ENCODE data around the gene C1orf174. TPM values are rescaled to one million over a fixed set of nuclear protein-coding genes. Genes with fewer than 3 reads are reported as not detected.

Gene C1orf174
- total and polyA plus RNA-seq, 2 of the 13 experiments (the other 11 are each of a cell fraction or from before 2014, with no cell fraction given), result 21.6 to 31.4 TPM

- no peak for TF ChIP-seq ZKSCAN1 (IDR thresholded peaks at IDR 0.05; ENCODE audit: low read length)
- TF ChIP-seq NCOA5 (CRISPR knock-in tag; IDR thresholded peaks at IDR 0.05), result no peak
- no peak for TF ChIP-seq ZKSCAN5 (CRISPR knock-in tag; IDR thresholded peaks at IDR 0.05)
Observed at GRCh38 chr1:3876716-3877115, 23.4 kb downstream of the C1orf174 start (continued).

- Histone ChIP-seq H3K27me3 (ENCODE audit: control insufficient read depth in 1 of 2, insufficient read depth in 2 of 2, low read length in 2 of 2) (no peaks in the 10 kb centered on the region), H3K9ac (ENCODE audit: insufficient read depth, low read depth, low read length) (no peak overlapping the region), H3K36me3 (replicated peaks in 1 of 2; ENCODE audit: control insufficient read depth in 1 of 2, insufficient read depth in 2 of 2, low read length in 2 of 2) (peaks cover 7 to 14% of the 10 kb centered on the region in 2 experiments; a peak in 4 of 5 replicates), H3K9me3 (ENCODE audit: low read length) (peaks cover 15% of the 10 kb centered on the region), H3K4me1 (ENCODE audit: insufficient read depth, low read length) (no peaks in the 10 kb centered on the region), H2AFZ (ENCODE audit: low read length) (no peak overlapping the region), H3K27ac (ENCODE audit: extremely low read length, insufficient read depth, low read length) (no peak overlapping the region), H3K4me3 (replicated peaks in 1 of 3; ENCODE audit: insufficient read depth in 1 of 3, low read depth in 2 of 3, low read length in 3 of 3) (no peak overlapping the region), H3K79me2 (ENCODE audit: insufficient read depth, low read length) (no peaks in the 10 kb centered on the region), H4K20me1 (ENCODE audit: insufficient read depth, low read length) (no peaks in the 10 kb centered on the region), H3K4me2 (ENCODE audit: low read depth, low read length) (no peak overlapping the region)
- intact Hi-C loops (cut with micrococcal nuclease; ENCODE audit: unreplicated experiment), result no loop called here
- TF ChIP-seq ZFP36L1 (CRISPR knock-in tag; IDR thresholded peaks at IDR 0.05) (no peak), HNRNPK (IDR thresholded peaks at IDR 0.05; ENCODE audit: low read depth, low read length, poor library complexity, severe bottlenecking) (no peak), KDM3A (CRISPR knock-in tag; IDR thresholded peaks at IDR 0.05; ENCODE audit: low read depth) (no peak), ZBTB14 (CRISPR knock-in tag; IDR thresholded peaks at IDR 0.05) (no peak), TARDBP (CRISPR knock-in tag; IDR thresholded peaks at IDR 0.05) (no peak), NFIC (IDR thresholded peaks at IDR 0.05; ENCODE audit: low read length) (no peak), PHB2 (IDR thresholded peaks at IDR 0.05; ENCODE audit: partially characterized antibody) (no peak), SP2 (CRISPR knock-in tag; IDR thresholded peaks at IDR 0.05) (no peak)
- no TSS peak for BruUV-seq (replicated peaks)
- ATAC-seq, result no peak
- in situ Hi-C loops (cut with HindIII; ENCODE audit: extremely low pct_ligation_motif_present, low pct_unique_long_range_greater_than_20kb), result no loop called here
- FAIRE-seq, result no peak
- ChIA-PET POLR2A (no interaction called here), CTCF (ENCODE audit: low intra/inter-chr PET ratio, low total read pairs) (no interaction called here)
- 99% methylated on average over 23 of the region's 23 CpGs for WGBS (ENCODE audit: low lambda C conversion rate)
- DNase-seq (ENCODE audit: low spot score), result no peak
Observed at GRCh38 chr1:3874736-3875135, 25.3 kb downstream of the C1orf174 start.
